AG09309 (cell line): Measurements from ENCODE around the gene MARCHF7.

ENCODE experiments used
- DNase-seq: peaks from one replicate; pipeline ENCODE4 v3.0.0-alpha.2; 2010; ENCODE audit warnings: low read depth
- H3K4me3 ChIP-seq: 2 replicates; pipeline ENCODE4 v1.5.1; 2011; ENCODE audit warnings: mild to moderate bottlenecking, low read depth, low read length, moderate library complexity; ENCODE audit not compliant: control insufficient read depth
- TF ChIP-seq, protein P1 (sequence below): IDR thresholded peaks from 2 replicates; pipeline ENCODE4 v1.5.1; 2011; ENCODE audit warnings: mild to moderate bottlenecking, low read depth, low read length, inconsistent platforms; ENCODE audit not compliant: insufficient read depth, control insufficient read depth; ENCODE audit errors: missing control alignments

MARCHF7 gene

DNA sequence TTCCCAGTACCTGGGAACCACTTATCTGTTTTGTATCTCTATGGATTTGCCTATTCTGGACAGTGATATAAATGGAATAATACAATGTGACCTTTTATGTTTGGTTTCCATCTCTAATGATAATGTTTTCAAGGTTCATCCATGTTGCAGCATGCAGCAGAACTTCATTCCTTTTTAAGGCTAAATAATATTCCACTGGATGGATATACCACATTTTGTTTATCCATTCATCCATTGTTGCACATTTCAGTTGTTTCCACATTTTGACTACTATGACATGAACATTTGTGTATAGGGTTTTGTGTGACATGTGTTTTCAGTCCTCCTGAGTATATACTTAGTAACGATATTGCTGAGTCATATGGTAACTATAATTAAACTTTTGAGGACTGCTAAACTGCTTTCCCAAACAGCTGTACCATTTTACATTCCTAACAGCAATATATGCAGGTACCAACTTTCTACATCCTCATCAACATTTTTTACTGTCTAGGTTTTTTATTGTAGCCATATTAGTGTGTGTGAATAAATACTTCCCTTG is 17.7 kb upstream of the MARCHF7 start:
- no peak overlapping the region for H3K4me3 ChIP-seq
- no peak for DNase-seq
- TF ChIP-seq, protein P1, sequence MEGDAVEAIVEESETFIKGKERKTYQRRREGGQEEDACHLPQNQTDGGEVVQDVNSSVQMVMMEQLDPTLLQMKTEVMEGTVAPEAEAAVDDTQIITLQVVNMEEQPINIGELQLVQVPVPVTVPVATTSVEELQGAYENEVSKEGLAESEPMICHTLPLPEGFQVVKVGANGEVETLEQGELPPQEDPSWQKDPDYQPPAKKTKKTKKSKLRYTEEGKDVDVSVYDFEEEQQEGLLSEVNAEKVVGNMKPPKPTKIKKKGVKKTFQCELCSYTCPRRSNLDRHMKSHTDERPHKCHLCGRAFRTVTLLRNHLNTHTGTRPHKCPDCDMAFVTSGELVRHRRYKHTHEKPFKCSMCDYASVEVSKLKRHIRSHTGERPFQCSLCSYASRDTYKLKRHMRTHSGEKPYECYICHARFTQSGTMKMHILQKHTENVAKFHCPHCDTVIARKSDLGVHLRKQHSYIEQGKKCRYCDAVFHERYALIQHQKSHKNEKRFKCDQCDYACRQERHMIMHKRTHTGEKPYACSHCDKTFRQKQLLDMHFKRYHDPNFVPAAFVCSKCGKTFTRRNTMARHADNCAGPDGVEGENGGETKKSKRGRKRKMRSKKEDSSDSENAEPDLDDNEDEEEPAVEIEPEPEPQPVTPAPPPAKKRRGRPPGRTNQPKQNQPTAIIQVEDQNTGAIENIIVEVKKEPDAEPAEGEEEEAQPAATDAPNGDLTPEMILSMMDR = no peak

DNA sequence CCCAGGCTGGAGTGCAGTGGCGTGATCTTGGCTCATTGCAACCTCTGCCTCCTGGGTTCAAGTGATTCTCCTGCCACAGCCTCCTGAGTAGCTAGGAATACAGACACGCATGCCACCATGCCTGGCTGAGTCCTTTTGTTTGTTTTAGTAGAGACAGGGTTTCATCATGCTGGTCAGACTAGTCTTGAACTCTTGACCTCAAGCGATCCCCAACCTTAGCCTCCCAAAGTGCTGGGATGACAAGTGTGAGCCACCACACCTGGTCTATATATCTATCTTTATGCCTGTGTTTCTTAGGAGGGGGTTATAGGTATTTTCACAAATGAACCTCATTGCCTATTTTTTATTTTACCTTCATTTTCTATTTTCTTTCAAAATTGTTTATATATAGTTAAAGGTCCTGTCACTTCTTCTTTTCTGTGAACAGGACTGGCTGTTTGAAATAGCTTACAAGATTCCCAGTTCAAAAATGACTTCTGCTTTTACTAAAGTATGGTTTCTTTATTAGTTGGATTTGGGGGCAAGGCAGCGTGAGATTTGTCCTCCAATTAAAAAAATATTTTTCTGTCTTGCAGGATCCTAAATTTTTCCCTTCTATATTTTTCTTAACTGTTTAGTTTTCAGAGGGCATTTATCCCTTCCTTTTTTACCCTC is 16.4 kb upstream of the MARCHF7 start:
- H3K4me3 ChIP-seq = no peak overlapping the region
- TF ChIP-seq, protein P1 = no peak
- no peak for DNase-seq

DNA sequence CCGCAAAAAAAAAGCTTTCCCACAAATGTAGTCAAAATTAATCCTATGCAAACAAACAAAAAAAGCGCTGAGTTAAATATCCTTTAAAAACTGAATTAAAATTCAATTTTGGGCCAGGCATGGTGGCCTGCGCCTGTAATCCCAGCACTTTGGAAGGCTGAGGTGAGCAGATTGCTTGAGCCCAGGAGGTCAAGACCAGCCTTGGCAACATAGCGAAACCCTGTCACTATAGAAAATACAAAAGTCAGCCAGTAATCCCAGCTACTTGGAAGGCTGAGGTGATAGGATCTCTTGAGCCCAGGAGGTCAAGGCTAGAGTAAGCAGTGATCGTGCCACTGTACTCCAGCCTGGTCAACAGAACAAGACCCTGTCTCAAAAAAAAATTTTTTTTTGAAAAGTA is 8.8 kb upstream of the MARCHF7 start:
- no peak overlapping the region for H3K4me3 ChIP-seq
- TF ChIP-seq, protein P1 = no peak

DNA sequence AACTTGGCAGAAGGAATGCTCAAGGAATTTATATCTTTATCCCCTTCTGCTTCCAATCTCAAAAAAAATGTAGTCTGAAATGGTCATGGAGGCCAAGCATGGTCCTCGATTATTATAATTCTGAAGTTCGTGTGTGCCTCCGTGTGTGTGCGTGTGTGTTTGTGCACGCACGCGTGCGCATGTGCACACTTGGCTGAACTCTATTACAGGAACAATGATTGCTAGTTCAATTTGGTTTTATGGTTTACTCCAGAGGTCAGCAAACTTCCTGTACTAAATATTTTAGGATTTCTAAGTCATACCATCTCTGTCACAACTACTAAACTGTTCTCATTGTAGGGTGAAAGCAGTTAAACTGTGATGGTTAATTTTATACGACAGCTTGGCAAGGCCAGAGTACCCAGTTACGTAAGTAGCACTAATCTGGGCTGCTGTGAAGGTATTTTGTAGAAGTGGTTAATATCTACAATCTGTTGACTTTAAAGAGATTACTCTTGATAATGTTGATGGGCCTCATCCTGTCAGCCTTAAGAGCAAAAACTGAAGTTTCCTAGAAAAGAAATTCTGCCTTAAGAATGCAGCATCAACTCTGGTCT is 5.8 kb upstream of the MARCHF7 start:
- TF ChIP-seq, protein P1 = no peak
- H3K4me3 ChIP-seq = no peak overlapping the region
- DNase-seq = no peak

More for the DNA sequence above, 8.8 kb upstream of the MARCHF7 start:
- DNase-seq = no peak

DNA sequence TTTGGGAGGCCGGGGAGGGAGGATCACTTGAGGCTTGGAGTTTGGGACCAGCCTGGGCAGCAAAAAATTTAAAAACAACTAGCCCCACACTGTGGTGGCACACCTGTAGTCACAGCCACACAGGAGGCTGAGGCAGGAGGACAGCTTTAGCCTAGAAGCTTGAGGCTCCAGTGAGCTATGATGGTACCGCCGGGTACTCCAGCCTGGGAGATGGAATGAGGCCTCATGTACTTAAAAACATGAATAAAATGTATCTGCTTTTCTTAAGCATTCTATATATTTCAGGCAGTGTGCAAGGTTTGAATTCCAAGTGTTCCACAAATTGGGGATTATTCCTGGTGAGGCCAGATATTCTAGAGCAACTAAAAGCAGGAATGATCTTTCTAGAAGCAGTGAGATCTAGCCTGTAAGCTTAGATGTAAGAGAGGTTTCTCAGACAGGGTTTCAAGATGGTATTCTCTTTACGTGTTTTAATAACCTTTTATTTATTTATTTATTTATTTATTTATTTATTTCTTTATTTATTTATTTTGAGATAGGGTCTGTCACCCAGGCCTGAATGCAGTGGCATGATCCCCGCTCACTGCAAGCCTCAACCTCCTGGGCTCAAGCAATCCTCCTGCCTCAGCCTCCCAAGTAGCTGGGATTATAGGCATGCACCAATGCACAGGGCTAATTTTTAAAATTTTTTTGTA is 4.1 kb upstream of the MARCHF7 start:
- TF ChIP-seq, protein P1 = no peak
- DNase-seq = no peak

DNA sequence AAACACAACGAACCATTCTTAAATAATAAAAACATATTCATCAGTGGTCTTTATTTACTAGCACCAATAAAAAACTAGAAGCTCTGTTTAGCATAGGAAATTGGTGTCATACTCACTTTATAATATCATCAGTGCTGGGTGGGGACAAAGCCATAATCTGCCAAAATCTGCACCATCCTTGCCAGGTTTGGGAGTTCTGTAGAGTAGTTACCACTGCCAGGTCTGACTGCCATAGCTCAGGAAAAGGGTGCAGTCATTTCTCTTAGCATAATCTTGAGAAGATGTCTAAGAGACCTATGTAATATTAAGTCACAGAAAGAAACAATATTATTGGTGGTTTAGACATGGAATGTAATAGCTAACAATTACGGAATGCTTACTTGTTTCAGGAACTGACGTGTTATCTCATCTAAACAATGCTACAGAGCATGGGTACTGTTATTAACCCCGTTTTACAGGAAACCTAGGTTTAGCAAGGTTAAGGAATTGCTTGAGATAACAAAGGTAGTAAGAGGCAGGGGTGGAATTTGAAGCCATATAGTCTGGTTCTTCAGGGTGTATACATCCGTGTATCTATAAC is 1.6 kb upstream of the MARCHF7 start:
- H3K4me3 ChIP-seq = no peak overlapping the region
- TF ChIP-seq, protein P1 = no peak
- DNase-seq = no peak

More for the DNA sequence above, 4.1 kb upstream of the MARCHF7 start:
- H3K4me3 ChIP-seq = no peak overlapping the region
